ENCODE measurements around the gene KCNQ1OT1. TPM values are rescaled to one million over a fixed set of nuclear protein-coding genes. Genes with fewer than 3 reads are reported as not detected.

The KCNQ1OT1 gene
- total RNA-seq, 4 donors from 2014 or later, result 0.21 to 1.9 (median 1.2) TPM

DNA sequence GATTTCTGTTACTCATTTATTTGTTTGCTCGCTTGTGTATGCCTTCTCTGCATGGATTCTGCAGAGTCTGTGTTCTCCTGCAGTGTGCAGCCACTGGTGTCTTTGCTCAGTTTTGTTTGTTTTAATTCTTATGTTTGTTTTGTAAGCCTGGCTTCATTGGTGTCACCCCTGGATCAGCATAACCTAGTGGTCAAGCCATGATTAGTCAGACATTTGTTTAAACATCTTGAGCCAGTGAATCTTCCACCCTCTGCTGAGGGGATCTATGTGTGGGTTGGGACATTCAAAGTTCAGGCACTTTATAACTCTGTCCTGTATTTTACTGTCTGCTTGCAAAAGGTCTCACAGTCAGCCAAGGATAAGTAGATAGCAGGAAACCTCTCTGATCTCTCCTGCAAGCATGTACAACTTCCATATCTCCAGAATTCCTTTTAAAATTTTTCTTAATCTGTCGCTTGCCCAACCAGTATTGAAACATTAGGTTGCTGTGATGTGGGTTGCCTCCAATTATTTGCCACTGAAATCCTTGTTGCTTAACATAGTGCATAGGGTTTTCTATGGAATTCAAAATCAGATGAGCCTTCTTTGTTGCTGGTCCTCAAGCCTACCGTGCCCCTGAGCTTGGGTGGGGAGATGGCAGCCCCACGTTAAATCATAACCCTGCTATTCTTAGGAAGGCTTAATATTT lies 86.8 kb downstream of the KCNQ1OT1 start:
- WGBS, 2 donors, result 71 to 83% methylated on average over 4 of the region's 4 CpGs
- no peaks in the 10 kb centered on the region for H3K4me1 ChIP-seq
- TF ChIP-seq, protein P1, sequence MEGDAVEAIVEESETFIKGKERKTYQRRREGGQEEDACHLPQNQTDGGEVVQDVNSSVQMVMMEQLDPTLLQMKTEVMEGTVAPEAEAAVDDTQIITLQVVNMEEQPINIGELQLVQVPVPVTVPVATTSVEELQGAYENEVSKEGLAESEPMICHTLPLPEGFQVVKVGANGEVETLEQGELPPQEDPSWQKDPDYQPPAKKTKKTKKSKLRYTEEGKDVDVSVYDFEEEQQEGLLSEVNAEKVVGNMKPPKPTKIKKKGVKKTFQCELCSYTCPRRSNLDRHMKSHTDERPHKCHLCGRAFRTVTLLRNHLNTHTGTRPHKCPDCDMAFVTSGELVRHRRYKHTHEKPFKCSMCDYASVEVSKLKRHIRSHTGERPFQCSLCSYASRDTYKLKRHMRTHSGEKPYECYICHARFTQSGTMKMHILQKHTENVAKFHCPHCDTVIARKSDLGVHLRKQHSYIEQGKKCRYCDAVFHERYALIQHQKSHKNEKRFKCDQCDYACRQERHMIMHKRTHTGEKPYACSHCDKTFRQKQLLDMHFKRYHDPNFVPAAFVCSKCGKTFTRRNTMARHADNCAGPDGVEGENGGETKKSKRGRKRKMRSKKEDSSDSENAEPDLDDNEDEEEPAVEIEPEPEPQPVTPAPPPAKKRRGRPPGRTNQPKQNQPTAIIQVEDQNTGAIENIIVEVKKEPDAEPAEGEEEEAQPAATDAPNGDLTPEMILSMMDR (IDR thresholded peaks at IDR 0.05), result no peak
- no peak for TF ChIP-seq POLR2A (IDR thresholded peaks at IDR 0.05)
- H3K27ac ChIP-seq, result no peak overlapping the region
- peaks cover 0 to 9% (median 6%) of the 10 kb centered on the region in 3 donors for H3K9me3 ChIP-seq
- DNase-seq, result no peak
- H3K36me3 ChIP-seq, result no peaks in the 10 kb centered on the region
- no peak overlapping the region for H3K4me3 ChIP-seq
- intact Hi-C loops (cut with DNase I), result no loop called here
- no peaks in the 10 kb centered on the region for H3K27me3 ChIP-seq

DNA sequence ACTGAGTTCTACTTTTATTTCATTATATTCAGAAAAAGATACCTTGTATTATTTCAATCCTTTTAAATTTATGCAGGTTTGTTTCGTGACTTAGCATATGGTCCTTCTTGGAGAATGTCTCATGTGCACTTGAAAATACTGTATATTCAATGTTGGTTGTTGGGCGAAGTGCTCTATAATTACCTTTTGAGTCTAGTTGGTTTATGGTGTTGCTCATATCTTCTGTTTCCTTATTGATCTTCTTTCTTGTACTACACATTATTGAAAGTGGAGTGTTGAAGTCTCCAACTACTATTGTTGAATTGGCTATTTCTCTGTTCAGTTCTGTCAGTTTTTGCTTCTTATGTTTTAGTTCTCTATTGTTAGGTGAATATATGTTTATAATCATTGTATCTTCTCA lies 90.4 kb downstream of the KCNQ1OT1 start:
- Histone ChIP-seq H3K4me3 (no peak overlapping the region), H3K27me3 (no peaks in the 10 kb centered on the region), H3K36me3 (no peaks in the 10 kb centered on the region), H3K4me1 (no peaks in the 10 kb centered on the region), H3K27ac (no peak overlapping the region), H3K9me3 (peaks cover 0 to 9% (median 6%) of the 10 kb centered on the region in 3 donors)
- intact Hi-C loops (cut with DNase I), result no loop called here
- TF ChIP-seq, protein P1 (IDR thresholded peaks at IDR 0.05), result no peak
- no peak for TF ChIP-seq POLR2A (IDR thresholded peaks at IDR 0.05)
- 83 to 90% methylated on average over 2 of the region's 2 CpGs for WGBS, 2 donors
- DNase-seq, result no peak

DNA sequence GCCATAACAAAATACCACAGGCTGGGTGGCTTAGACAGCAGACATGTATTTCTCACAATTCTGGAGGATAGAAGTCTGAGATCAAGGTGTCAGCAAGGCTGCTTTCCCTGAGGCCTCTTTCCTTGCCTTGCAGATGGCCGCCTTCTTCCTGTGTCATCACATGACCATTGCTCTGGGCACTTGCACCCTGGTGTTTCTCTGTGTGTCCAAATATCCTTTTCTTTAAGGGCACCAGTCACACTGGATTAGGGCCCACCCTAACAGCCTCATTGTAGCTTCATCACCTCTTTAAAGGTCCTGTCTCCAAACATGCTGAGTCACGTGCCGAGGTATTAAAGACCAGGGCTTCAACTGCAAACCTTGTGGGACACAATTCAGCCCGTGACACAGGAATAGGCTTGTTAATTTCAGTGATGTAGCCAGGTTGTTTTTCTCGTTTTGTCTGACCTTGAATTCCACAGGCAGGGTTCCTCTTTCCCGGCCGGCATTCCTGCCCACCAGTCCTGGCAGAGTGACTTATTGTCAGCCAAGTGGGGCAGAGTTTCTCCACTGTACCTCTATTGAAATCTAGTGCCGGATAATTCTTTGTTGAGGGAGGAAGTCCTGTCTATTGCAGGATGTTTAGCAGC lies 100.1 kb downstream of the KCNQ1OT1 start:
- no peaks in the 10 kb centered on the region for H3K9me3 ChIP-seq
- WGBS, 2 donors, result 39 to 42% methylated on average over 5 to 8 of the region's 8 CpGs
- TF ChIP-seq, protein P1 (IDR thresholded peaks at IDR 0.05), result no peak
- TF ChIP-seq POLR2A (IDR thresholded peaks at IDR 0.05), result no peak
- no peak overlapping the region for H3K4me3 ChIP-seq
- no peaks in the 10 kb centered on the region for H3K36me3 ChIP-seq
- H3K27me3 ChIP-seq, result no peaks in the 10 kb centered on the region
- peaks cover 0 to 4% (median 0%) of the 10 kb centered on the region in 3 donors for H3K4me1 ChIP-seq
- intact Hi-C loops (cut with DNase I), result no loop called here
- no peak for DNase-seq
- H3K27ac ChIP-seq, result no peak overlapping the region

DNA sequence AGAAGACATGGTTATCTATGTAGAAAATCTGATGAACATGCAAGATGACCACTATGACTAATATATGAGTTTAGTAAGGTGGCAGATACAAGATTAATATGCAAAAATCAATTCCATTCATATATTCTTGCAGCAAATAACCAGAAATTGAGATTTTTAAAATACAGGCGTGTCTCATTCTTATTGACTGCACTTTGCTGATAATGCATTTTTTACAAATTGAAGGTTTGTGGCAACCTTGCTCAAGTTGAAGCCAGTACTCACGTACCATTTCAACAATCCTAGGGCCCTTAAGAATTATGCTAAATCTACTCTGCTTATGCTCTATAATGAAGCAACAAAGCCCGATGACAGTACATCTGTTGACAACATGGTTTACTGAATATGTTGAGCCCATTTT lies 104.6 kb downstream of the KCNQ1OT1 start:
- 82 to 91% methylated on average over 3 of the region's 3 CpGs for WGBS, 2 donors
- TF ChIP-seq, protein P1 (IDR thresholded peaks at IDR 0.05), result no peak
- no peak for TF ChIP-seq POLR2A (IDR thresholded peaks at IDR 0.05)

DNA sequence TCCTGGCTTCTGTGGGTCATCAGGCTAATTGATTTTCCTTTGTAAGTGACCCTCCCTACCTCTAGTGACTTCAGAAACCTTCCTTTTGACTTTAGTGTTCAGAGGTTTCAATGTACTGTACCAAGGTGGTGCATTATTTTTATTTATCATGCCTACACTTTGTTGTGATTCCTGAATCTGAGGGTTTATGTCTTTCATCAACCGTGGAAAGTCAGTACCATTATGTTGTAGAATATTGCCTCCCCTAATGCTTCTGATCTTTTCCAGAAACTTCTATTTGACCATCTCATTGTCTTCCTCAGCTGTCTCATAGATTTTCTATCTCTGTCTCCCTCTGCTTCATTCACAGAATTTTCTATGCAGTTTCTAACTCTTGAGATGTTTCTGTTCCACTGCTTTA lies 105.5 kb downstream of the KCNQ1OT1 start:
- no peaks in the 10 kb centered on the region for H3K36me3 ChIP-seq
- no peaks in the 10 kb centered on the region for H3K27me3 ChIP-seq
- intact Hi-C loops (cut with DNase I), result no loop called here
- no peak overlapping the region for H3K4me3 ChIP-seq
- DNase-seq, result no peak
- no peaks in the 10 kb centered on the region for H3K9me3 ChIP-seq
- H3K27ac ChIP-seq, result no peak overlapping the region
- WGBS, 2 donors, result 80 to 94% methylated on average over 1 of the region's 1 CpG
- no peak for TF ChIP-seq POLR2A (IDR thresholded peaks at IDR 0.05)
- TF ChIP-seq, protein P1 (IDR thresholded peaks at IDR 0.05), result no peak
- no peaks in the 10 kb centered on the region for H3K4me1 ChIP-seq

More for the DNA sequence above, 104.6 kb downstream of the KCNQ1OT1 start:
- H3K27me3 ChIP-seq, result no peaks in the 10 kb centered on the region
- peaks cover 0 to 4% (median 0%) of the 10 kb centered on the region in 3 donors for H3K4me1 ChIP-seq
- no peak overlapping the region for H3K4me3 ChIP-seq
- no peaks in the 10 kb centered on the region for H3K36me3 ChIP-seq
- intact Hi-C loops (cut with DNase I), result no loop called here
- no peak for DNase-seq
- H3K9me3 ChIP-seq, result no peaks in the 10 kb centered on the region
- H3K27ac ChIP-seq, result no peak overlapping the region

Measured in esophagus squamous epithelium (tissue), 5 donors.